ENCODE results near the gene JMJD4.
"Not testable (repeated sequence)": the region's sequence is repeated elsewhere in the genome, so short reads cannot be mapped to it uniquely, and the experiment has no call there.

Gene JMJD4

DNA sequence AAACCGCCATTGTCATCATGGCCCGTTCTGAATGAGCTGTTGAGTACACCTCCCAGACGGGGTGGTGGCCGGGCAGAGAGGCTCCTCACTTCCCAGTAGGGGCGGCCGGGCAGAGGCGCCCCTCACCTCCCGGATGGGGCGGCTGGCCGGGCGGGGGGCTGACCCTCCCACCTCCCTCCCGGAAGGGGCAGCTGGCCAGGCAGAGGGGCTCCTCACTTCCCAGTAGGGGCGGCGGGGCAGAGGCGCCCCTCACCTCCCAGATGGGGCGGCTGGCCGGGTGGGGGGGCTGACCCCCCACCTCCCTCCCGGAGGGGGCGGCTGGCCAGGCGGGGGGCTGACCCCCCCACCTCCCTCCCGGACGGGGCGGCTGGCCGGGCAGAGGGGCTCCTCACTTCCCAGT is 24.6 kb downstream of the JMJD4 start:
- peaks cover 3 to 23% of the 10 kb centered on the region in 2 donors for H3K9me3 ChIP-seq (ENCODE audit: control insufficient read depth in 1 of 2, low read length in 2 of 2)
- H3K27me3 ChIP-seq (ENCODE audit: low read depth, low read length); H3K4me1 ChIP-seq (ENCODE audit: control insufficient read depth in 1 of 2, insufficient read depth in 2 of 2, low read length in 2 of 2); H3K36me3 ChIP-seq (ENCODE audit: control insufficient read depth in 1 of 2, insufficient read depth in 2 of 2, low read length in 2 of 2); H3K27ac ChIP-seq (ENCODE audit: low read length); H3K4me3 ChIP-seq (ENCODE audit: low read depth in 1 of 2, low read length in 2 of 2): not testable (repeated sequence)

DNA sequence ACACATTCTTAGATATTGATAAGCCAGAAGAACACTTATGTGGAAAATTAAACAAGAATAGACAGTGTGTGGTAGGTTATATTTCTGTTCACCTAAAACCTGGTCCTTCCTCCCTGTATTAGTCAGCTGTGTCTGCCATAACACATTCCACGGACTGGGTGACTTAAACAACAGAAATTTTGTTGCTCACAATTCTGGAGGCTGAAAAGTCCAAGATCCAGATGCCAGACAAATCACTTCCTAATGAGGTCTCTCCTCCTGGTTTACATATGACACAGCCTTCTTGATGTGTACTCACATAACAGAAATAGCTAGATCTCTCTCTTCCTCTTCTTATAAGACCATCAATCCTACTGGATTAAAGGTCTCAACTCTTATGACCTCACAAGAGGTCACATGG is 25.7 kb downstream of the JMJD4 start:
- peaks cover 3 to 22% of the 10 kb centered on the region in 2 donors for H3K9me3 ChIP-seq (ENCODE audit: control insufficient read depth in 1 of 2, low read length in 2 of 2)

DNA sequence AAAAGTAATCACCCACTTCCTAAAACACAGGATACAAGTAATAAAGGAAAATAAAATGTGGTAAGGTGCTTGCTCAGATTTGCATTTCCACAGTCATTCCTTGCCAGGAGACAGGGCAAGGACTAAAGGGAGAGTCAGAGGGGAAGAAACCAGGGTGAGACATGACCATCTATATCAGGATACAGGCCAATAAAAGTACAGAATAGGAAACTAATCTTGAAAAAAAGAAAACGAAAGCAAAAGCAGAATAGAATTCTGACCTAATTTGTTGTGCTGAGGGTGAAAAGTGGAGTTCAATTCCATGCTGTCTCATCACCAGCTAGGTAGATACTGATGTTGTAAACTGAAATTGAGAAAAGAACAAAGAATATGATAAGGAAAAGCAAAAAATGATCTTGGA is 27.3 kb downstream of the JMJD4 start:
- Histone ChIP-seq H3K27ac (ENCODE audit: low read length) (no peak overlapping the region), H3K36me3 (ENCODE audit: control insufficient read depth in 1 of 2, insufficient read depth in 2 of 2, low read length in 2 of 2) (no peaks in the 10 kb centered on the region), H3K9me3 (ENCODE audit: control insufficient read depth in 1 of 2, low read length in 2 of 2) (peaks cover 3 to 15% of the 10 kb centered on the region in 2 donors), H3K27me3 (ENCODE audit: low read depth, low read length) (no peaks in the 10 kb centered on the region), H3K4me1 (ENCODE audit: control insufficient read depth in 1 of 2, insufficient read depth in 2 of 2, low read length in 2 of 2) (no peaks in the 10 kb centered on the region), H3K4me3 (ENCODE audit: low read depth in 1 of 2, low read length in 2 of 2) (no peak overlapping the region)

More for the DNA sequence above, 25.7 kb downstream of the JMJD4 start:
- Histone ChIP-seq H3K27me3 (ENCODE audit: low read depth, low read length) (no peaks in the 10 kb centered on the region), H3K4me1 (ENCODE audit: control insufficient read depth in 1 of 2, insufficient read depth in 2 of 2, low read length in 2 of 2) (no peaks in the 10 kb centered on the region), H3K4me3 (ENCODE audit: low read depth in 1 of 2, low read length in 2 of 2) (no peak overlapping the region), H3K36me3 (ENCODE audit: control insufficient read depth in 1 of 2, insufficient read depth in 2 of 2, low read length in 2 of 2) (no peaks in the 10 kb centered on the region), H3K27ac (ENCODE audit: low read length) (no peak overlapping the region)

DNA sequence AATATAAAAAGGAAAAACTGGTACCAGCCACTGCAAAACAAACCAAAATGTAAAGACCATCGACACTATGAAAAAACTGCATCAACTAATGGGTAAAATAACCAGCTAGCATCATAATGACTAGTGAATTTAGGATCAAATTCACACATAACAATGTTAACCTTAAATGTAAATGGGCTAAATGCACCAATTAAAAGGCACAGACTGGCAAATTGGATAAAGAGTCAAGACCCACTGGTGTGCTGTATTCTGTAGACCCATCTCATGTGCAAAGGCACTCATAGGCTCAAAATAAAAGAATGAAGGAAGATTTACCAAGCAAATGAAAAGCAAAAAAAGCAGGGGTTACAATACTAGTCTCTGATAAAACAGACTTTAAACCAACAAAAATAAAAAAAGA is 33.5 kb downstream of the JMJD4 start:
- not testable (repeated sequence) for H3K27me3 ChIP-seq (ENCODE audit: low read depth, low read length); H3K4me3 ChIP-seq (ENCODE audit: low read depth in 1 of 2, low read length in 2 of 2); H3K4me1 ChIP-seq (ENCODE audit: control insufficient read depth in 1 of 2, insufficient read depth in 2 of 2, low read length in 2 of 2); H3K27ac ChIP-seq (ENCODE audit: low read length); H3K36me3 ChIP-seq (ENCODE audit: control insufficient read depth in 1 of 2, insufficient read depth in 2 of 2, low read length in 2 of 2)
- H3K9me3 ChIP-seq (ENCODE audit: control insufficient read depth in 1 of 2, low read length in 2 of 2): peaks cover 13 to 35% of the 10 kb centered on the region in 2 donors

DNA sequence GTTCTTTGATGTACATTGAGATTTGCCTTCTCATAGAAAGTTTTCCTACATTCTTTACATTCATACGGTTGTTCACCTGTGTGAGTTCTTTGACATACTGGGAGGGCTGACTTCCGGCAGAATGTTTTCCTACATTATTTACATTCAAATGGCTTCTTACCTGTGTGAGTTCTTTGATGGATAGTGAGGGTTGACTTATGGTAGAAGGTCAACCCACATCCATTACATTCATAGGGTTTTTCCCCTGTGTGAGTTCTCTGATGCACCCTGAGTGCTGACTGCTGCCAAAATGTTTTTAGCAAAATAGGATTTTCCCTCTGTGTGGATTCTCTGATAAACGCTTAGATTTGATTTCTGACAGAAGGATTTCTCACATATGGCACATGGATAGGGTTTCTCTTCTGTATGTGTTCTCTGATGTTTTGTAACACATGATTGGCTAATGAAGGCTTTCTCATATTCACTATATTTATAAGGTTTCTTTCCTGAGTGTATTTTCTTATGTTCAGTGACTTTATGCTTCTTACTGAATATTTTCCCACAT is 37.7 kb downstream of the JMJD4 start:
- Histone ChIP-seq H3K4me3 (ENCODE audit: low read depth in 1 of 2, low read length in 2 of 2) (no peak overlapping the region), H3K36me3 (ENCODE audit: control insufficient read depth in 1 of 2, insufficient read depth in 2 of 2, low read length in 2 of 2) (no peaks in the 10 kb centered on the region), H3K4me1 (ENCODE audit: control insufficient read depth in 1 of 2, insufficient read depth in 2 of 2, low read length in 2 of 2) (no peaks in the 10 kb centered on the region), H3K27me3 (ENCODE audit: low read depth, low read length) (no peaks in the 10 kb centered on the region), H3K9me3 (ENCODE audit: control insufficient read depth in 1 of 2, low read length in 2 of 2) (peaks cover 22 to 51% of the 10 kb centered on the region in 2 donors), H3K27ac (ENCODE audit: low read length) (no peak overlapping the region)

DNA sequence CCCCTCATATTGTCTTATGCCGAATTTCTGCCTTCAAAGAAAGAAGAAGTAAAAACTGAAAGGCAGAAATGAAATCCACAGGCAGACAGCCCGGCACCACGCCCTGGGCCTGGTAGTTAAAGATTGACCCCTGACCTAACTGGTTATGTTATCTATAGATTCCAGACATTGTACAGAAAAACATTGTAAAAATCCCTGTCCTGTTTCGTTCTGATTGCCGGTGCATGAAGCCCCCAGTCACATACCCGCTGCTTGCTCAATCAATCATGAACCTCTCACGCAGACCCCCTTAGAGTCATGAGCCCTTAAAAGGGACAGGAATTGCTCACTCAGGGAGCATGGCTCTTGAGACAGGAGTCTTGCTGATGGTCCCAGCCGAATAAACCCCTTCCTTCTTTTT is 49.3 kb downstream of the JMJD4 start:
- Histone ChIP-seq H3K27ac (ENCODE audit: low read length) (no peak overlapping the region), H3K4me1 (ENCODE audit: control insufficient read depth in 1 of 2, insufficient read depth in 2 of 2, low read length in 2 of 2) (no peaks in the 10 kb centered on the region), H3K27me3 (ENCODE audit: low read depth, low read length) (no peaks in the 10 kb centered on the region), H3K9me3 (ENCODE audit: control insufficient read depth in 1 of 2, low read length in 2 of 2) (peaks cover 14 to 76% of the 10 kb centered on the region in 2 donors), H3K4me3 (ENCODE audit: low read depth in 1 of 2, low read length in 2 of 2) (no peak overlapping the region), H3K36me3 (ENCODE audit: control insufficient read depth in 1 of 2, insufficient read depth in 2 of 2, low read length in 2 of 2) (no peaks in the 10 kb centered on the region)

Measured in muscle layer of duodenum (tissue), 2 donors.